ENCODE measurements around the gene MEDAG.
A peak's percentile ranks its signal among the peaks of the same experiment; 100 is the strongest.

MEDAG gene

DNA sequence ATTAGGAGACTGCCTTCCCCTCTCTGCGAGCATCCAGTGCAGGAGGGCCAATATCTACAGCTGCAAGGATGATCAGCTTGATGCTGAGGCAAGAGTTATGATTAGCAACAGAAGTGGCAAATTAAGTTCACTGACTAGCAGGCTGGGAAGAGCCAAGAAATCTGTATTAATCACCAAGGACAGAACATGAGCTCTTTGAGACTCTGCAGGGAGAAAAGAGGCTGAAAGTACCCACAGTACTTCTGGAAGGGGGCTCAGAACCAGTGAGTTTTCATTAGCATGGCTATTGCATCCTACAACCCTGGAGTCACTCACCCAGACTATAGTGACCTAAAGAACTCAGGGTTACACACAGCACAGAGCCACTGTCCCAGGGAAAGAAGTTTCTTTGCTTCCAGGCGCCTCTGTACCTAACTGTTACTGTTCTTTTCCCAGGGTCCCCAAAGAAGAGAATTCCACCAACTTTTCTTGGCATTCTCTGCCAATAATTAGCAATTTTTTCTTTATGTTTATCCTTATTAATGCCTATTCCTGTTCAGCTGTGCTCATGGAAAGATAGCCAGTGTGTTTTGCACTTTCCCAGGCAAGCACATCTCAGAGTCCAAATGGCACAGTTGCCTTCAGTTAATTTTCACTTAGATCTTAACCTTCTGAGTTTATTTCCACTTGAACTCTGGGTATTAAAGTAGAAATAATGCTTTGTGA is 25.8 kb upstream of the MEDAG start:
- no peak overlapping the region for H3K4me3 ChIP-seq (ENCODE audit: low read depth, low read length)
- in situ Hi-C loops (cut with HindIII; ENCODE audit: low sequenced_read_pairs), result no loop called here
- DNase-seq (ENCODE audit: low read depth, low spot score), result peak; percentile 60
- TF ChIP-seq, protein P1, sequence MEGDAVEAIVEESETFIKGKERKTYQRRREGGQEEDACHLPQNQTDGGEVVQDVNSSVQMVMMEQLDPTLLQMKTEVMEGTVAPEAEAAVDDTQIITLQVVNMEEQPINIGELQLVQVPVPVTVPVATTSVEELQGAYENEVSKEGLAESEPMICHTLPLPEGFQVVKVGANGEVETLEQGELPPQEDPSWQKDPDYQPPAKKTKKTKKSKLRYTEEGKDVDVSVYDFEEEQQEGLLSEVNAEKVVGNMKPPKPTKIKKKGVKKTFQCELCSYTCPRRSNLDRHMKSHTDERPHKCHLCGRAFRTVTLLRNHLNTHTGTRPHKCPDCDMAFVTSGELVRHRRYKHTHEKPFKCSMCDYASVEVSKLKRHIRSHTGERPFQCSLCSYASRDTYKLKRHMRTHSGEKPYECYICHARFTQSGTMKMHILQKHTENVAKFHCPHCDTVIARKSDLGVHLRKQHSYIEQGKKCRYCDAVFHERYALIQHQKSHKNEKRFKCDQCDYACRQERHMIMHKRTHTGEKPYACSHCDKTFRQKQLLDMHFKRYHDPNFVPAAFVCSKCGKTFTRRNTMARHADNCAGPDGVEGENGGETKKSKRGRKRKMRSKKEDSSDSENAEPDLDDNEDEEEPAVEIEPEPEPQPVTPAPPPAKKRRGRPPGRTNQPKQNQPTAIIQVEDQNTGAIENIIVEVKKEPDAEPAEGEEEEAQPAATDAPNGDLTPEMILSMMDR (IDR thresholded peaks at IDR 0.05; ENCODE audit: low read depth, low read length), result no peak

DNA sequence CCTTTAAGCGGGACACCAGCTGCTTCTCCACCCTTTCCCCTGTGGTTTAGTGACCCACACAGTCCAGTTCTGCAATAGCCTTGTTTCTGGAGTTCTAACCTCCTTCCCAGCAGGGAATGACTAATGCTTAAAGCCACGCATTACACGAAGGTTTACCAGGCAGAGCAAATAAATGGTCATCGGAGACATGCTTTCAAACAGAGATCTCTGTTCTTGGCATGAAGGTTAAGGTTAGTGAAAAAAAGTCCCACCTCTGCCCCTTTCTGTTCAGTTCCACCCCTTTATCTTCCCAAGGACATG is 25.3 kb upstream of the MEDAG start:
- TF ChIP-seq, protein P1 (IDR thresholded peaks at IDR 0.05; ENCODE audit: low read depth, low read length), result no peak
- peak; percentile 93 for DNase-seq (ENCODE audit: low read depth, low spot score)
- no peak overlapping the region for H3K4me3 ChIP-seq (ENCODE audit: low read depth, low read length)
- in situ Hi-C loops (cut with HindIII; ENCODE audit: low sequenced_read_pairs), result no loop called here

DNA sequence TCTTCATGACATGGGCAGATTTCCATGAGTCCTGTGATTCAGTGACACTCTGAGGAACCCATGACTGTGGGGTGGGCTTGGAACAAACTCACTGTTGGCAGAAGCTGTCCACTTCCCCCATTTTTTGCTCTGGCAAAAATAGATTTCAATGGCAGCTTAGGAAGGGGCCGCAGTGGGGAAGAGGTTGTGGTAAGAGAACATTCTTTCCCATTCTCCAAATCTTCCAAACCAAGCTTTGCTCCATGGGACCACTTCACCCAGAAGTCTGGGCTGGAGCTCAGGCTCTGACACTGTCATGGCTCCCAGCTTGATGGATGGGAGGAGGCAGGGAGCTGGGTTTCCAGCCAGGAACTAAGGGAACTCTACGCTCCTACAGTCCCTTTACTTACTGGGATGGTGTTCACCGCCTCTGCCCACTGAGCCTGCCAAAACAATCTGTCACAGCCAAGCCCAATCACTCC is 24.9 kb upstream of the MEDAG start:
- H3K4me3 ChIP-seq (ENCODE audit: low read depth, low read length), result no peak overlapping the region
- TF ChIP-seq, protein P1 (IDR thresholded peaks at IDR 0.05; ENCODE audit: low read depth, low read length), result no peak
- in situ Hi-C loops (cut with HindIII; ENCODE audit: low sequenced_read_pairs), result no loop called here
- no peak for DNase-seq (ENCODE audit: low read depth, low spot score)

DNA sequence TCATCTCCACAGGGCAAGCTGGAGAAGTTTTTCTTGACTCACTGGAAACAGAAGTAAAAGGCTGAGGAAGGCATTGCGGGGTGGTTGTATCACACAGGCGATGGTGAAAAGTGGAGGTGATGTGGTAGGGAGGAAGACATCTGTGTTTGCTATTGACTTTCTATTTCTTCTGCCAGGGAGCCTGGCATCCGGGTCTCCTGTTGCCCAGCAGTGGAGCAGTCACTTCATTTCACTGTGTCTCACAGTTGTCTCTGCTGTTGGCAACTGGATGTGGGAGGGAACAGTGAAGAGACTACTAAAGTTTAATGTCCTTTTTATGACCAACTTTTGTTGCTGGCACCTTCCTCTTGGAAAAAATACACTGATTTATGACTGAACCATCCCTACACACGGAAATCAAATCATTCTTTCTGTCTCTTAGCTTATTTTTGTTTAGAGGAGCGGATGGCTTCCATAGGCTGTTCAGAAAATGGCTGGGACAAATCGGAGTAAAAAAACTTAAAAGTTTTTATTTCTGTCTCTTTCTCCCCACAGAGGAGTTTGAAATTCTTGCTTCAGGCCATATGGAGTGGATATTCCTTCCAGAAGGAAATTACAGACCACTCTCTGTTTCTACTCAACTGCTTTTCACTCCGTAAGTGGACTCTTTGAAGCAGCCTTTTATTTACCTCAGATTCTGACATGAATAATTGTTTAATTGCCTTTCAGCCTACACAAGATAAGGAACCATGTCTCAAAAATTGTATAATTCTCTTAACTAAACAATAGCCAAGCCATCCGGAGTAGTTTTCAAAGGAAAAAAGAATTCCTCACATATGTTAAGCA is 23.8 kb upstream of the MEDAG start:
- DNase-seq (ENCODE audit: low read depth, low spot score), result no peak
- TF ChIP-seq, protein P1 (IDR thresholded peaks at IDR 0.05; ENCODE audit: low read depth, low read length), result no peak
- in situ Hi-C loops (cut with HindIII; ENCODE audit: low sequenced_read_pairs), result no loop called here
- no peak overlapping the region for H3K4me3 ChIP-seq (ENCODE audit: low read depth, low read length)

DNA sequence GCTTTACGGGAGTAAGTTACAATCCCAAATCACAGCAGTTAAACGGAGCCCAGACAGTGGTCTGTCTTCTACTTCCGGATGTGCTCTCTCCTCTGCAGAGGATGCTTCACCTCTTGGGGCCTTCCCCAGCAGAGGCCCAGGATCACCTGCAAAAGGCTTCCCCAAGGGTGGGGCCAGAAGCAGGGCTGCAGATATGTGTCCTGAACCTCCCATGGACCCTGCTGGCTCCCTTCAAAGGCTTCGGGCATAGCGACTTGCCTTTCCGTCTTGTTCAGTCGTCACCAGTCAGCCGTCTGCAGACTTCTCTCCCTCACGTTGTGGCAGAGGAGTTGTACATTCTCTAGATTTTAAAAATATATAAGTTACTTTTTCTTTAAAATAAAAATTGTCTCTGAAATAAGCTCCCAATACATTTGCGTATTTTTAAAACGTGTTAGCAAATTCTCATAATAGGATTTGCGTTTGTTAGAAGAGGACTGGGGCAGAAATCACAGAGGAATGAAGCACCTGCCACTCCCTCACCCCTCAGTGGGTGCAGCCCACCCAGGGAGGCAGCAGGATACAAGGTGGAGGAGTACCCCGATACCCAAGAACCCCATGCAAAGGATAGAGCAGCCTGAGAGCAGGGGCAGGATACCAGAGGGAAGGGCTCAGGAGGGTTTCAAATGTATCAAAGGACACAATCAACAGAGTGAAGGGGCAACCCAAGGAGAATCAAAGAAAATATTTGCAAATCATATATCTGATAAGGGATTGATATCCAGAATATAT is 22.9 kb upstream of the MEDAG start:
- TF ChIP-seq, protein P1 (IDR thresholded peaks at IDR 0.05; ENCODE audit: low read depth, low read length), result no peak
- H3K4me3 ChIP-seq (ENCODE audit: low read depth, low read length), result no peak overlapping the region
- in situ Hi-C loops (cut with HindIII; ENCODE audit: low sequenced_read_pairs), result no loop called here

DNA sequence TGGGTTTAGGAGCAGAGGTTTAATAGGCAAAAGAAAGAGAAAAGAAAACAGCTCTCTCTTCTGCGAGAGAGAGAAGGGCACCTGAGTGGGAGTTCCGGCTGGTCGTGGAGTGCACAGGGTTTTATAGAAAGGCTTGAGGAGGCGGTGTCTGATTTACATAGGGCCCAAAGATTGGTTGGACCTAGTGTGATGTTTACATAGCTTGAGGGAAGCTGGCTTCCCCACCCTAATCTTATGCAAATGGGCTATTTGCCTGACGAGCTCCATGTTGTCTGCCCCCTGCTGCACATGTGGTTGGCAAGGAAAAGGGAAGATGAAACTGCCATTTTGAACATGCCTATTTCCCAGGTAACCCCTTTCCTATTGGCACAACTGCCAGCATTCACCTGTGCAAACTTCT is 21.5 kb upstream of the MEDAG start:
- H3K4me3 ChIP-seq (ENCODE audit: low read depth, low read length), result no peak overlapping the region
- in situ Hi-C loops (cut with HindIII; ENCODE audit: low sequenced_read_pairs), result no loop called here
- no peak for DNase-seq (ENCODE audit: low read depth, low spot score)
- TF ChIP-seq, protein P1 (IDR thresholded peaks at IDR 0.05; ENCODE audit: low read depth, low read length), result no peak

More for the DNA sequence above, 22.9 kb upstream of the MEDAG start:
- no peak for DNase-seq (ENCODE audit: low read depth, low spot score)

Data from astrocyte of the spinal cord (primary cell).